D721Med (cell line): ENCODE results near the gene KRTAP12-2.
"Not testable (repeated sequence)": the region's sequence is repeated elsewhere in the genome, so short reads cannot be mapped to it uniquely, and the experiment has no call there.

Experiments
- DNase-seq: peaks from one replicate; pipeline ENCODE4 v3.0.0; 2011; ENCODE audit warnings: low spot score; ENCODE audit not compliant: insufficient read length
- FAIRE-seq: peaks from 2 replicates; lab custom pipeline; 2011; peaks lifted over from hg19 to GRCh38; lab: Jason Lieb, UNC
- TF ChIP-seq, protein P1 (sequence below): IDR thresholded peaks from 2 replicates; pipeline ENCODE4 v1.5.1; 2012; ENCODE audit warnings: mild to moderate bottlenecking, control low read depth; ENCODE audit not compliant: insufficient read depth; ENCODE audit errors: missing control alignments

KRTAP12-2 gene

DNA sequence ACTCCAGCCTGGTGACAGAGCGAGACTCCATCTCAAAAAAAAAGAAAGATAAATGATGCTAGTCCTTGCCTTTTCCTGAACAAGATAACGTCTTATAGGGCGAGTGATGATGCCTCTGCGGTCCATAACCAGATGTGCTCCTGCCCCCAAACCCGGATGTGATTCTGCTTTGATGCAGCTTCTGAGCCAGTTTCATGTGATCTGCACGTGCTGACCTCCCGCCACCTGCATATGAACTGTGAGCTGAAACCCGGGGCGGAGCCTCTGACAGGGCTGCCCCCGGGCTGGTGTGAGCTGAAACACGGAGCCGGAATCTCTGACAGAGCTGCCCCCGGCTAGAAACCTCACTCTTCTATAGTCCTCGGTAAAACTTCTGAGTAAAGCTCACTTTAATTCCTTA is 13.6 kb downstream of the KRTAP12-2 start:
- TF ChIP-seq, protein P1, sequence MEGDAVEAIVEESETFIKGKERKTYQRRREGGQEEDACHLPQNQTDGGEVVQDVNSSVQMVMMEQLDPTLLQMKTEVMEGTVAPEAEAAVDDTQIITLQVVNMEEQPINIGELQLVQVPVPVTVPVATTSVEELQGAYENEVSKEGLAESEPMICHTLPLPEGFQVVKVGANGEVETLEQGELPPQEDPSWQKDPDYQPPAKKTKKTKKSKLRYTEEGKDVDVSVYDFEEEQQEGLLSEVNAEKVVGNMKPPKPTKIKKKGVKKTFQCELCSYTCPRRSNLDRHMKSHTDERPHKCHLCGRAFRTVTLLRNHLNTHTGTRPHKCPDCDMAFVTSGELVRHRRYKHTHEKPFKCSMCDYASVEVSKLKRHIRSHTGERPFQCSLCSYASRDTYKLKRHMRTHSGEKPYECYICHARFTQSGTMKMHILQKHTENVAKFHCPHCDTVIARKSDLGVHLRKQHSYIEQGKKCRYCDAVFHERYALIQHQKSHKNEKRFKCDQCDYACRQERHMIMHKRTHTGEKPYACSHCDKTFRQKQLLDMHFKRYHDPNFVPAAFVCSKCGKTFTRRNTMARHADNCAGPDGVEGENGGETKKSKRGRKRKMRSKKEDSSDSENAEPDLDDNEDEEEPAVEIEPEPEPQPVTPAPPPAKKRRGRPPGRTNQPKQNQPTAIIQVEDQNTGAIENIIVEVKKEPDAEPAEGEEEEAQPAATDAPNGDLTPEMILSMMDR, result no peak
- DNase-seq (no peak), FAIRE-seq (no peak)

DNA sequence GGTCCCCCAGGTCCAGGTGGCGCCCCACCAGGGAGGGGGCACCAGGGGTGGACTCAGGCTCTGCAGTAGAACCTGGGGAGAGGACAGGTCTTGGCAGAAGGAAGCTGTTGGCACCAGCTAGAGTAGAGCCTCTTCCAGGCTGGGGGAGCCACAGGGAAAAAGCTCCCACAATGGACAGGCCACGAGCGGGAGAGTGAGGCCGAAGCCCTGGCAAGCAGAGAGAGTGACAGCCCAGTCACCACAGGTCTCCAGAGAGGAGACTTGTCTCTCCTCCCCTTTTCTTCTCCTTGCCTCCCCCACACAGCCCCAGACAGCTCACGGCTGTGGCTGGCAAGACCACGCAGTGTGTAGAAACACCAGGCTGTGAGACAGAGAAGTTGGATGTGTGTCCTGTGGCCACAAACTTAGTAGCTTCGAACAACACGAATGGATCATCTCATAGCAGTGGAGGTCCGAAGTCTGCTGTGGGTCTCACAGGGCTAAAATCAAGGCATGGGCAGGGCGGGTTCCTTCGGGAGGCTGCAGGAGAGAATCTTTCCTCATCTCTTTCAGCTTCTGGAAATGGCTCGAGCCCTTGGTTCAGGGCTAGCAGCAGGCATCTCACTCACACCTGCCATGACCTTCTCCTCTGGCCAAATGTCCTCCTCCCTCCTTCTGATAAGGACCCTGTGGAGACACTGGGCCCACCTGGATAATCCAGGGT is 15.6 kb downstream of the KRTAP12-2 start:
- DNase-seq, result no peak
- TF ChIP-seq, protein P1, result no peak
- FAIRE-seq, result no peak

DNA sequence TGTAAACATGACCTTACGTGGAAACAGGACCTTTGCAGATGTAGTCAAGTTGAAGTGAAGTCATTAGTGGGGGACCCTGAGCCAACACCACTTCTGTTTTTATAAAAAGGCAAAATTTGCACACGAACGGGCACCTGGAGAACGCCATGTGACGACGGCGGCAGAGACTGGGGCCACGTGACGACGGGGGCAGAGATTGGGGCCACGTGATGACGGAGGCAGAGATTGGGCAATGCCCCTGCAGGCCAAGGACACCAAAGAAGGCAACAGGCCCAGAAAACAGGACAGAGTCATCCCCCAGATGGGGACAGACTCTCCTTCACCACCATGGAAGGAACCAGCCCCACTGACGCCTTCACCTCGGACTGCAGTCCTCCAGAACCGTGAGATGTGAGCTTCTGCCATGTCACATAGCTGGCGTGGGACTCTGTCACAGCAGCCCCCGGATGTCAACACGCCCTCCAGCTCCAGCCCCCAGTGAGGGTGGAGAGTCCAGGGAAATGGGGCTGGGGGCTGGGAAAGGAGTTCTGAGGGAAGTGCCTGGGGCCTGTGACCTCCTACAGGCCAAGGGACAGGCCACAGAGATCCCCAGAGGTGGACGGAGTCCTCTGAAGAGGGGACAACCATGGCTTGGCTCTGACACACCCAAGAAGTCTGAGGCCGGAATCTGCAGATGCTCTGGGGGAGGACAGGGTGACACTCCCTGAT is 16.3 kb downstream of the KRTAP12-2 start:
- DNase-seq, result no peak
- FAIRE-seq, result no peak
- TF ChIP-seq, protein P1, result no peak

DNA sequence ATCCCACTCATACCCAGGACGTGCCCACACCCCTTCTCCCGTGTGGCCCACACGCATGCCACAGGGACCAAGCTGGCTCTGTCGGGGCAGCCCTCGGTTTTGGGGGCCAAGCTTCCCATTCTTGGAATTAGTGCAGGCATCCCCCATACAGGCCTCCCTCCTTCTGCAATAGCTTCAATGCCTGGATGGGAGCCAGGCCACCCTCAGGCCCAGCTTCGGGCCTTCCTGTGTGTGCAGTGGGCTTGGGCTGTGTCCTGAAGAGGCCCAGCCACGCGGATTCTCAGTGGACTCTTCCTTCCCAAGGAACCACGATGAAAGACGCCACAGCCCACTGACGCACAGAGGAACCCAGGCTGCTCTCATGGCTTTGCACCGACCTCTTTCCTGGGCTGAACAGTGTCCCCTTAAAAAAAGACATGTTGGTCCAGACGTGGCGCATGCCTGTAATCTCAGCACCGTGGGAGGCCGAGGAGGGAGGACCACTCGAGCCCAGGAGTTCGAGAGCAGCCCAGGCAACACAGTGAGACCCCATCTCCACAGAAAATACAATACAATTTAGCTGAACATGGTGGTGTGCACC is 17.1 kb downstream of the KRTAP12-2 start:
- no peak for DNase-seq
- TF ChIP-seq, protein P1, result no peak
- no peak for FAIRE-seq

DNA sequence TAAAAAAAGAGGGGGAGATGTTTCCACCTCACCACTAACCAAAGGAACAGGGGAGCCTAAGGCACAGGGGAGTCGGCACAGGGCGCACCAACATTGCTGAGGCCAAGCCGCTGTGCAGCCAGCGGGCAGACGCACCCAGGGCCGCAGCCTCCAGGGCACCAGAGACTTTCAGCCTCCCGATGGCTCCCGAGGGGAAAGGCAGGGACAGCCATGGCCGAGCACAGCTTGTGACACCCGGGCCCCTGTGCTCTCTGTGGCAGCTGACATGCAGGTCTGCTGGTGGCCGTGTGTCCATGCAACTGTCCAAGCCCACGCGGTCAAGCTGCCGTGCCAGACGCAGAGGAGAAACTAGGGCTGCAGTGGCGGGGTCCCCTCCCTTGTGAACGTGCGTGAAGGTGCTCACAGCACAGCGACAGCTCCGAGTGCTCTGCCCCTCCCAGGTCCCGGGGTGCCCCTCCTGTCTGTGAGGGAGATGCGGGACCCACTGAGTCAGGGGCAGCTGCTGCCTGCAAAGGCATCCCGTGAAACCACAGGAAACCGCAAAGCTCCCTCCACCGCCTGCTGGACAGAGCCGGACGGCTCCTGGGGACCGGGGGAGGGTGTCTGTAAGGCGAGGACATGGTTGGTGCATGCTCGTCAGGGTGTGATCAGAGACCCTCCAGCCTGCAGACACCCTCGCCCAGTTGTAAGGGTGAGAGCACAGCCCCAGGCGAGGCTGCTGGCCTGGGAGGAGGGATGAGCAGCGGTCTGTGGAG is 18.0 kb downstream of the KRTAP12-2 start:
- DNase-seq (no peak), FAIRE-seq (no peak)
- TF ChIP-seq, protein P1, result no peak

DNA sequence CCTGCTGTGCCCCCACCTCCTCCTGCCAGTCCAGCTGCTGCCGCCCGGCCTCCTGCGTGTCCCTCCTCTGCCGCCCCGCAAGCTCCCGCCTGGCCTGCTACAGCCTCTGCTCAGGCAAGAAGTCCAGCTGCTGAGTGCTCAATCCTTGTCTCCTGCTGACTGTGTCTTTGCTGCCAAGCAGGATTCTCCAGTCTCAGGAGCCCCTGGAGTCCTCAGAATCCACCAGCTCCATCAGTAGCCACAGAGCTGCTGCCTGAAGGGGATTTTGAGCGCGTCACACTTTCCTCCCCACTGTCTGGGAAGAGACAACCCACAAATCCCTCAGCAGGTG is 19.5 kb downstream of the KRTAP12-2 start:
- DNase-seq (no peak), FAIRE-seq (no peak)
- TF ChIP-seq, protein P1, result no peak

DNA sequence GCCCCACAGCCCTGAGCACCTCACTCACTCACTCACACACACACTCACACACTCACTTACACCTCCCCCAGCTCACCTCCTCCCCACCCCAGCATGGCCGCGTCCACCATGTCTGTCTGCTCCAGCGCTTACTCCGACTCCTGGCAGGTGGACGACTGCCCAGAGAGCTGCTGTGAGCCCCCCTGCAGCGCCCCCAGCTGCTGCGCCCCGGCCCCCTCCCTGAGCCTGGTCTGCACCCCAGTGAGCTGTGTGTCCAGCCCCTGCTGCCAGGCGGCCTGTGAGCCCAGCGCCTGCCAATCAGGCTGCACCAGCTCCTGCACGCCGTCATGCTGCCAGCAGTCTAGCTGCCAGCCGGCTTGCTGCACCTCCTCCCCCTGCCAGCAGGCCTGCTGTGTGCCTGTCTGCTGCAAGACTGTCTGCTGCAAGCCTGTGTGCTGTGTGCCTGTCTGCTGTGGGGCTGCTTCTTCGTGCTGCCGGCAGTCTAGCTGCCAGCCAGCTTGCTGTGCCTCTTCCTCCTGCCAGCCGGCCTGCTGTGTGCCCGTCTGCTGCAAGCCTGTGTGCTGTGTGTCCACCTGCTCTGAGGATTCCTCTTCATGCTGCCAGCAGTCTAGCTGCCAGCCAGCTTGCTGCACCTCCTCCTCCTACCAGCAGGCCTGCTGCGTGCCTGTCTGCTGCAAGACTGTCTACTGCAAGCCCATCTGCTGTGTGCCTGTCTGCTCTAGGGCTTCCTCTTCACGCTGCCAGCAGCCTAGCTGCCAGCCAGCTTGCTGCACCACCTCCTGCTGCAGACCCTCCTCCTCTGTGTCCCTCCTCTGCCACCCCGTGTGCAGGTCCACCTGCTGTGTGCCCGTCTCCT is 20.1 kb downstream of the KRTAP12-2 start, which contains the start of gene KRTAP10-11:
Gene KRTAP10-11 (plus strand): TSS at position 49 of the 856 bp plus-strand sequence. CDS start 45 bp downstream, at position 94.
- DNase-seq, FAIRE-seq: not testable (repeated sequence)
